Rectal smooth muscle tissue (tissue), 1 donor: ENCODE data around the gene CDH13.
A peak's percentile ranks its signal among the peaks of the same experiment; 100 is the strongest.

Experiments
- H3K27ac ChIP-seq: one replicate; pipeline ENCODE4 v1.7.0; 2013; ENCODE audit warnings: low read depth, low read length, inconsistent platforms
- H3K27me3 ChIP-seq: one replicate; pipeline ENCODE4 v1.7.0; 2013; ENCODE audit warnings: low read length; ENCODE audit not compliant: control insufficient read depth, insufficient read depth
- H3K36me3 ChIP-seq: one replicate; pipeline ENCODE4 v1.7.0; 2013; ENCODE audit warnings: low read length; ENCODE audit not compliant: control insufficient read depth, insufficient read depth
- H3K4me1 ChIP-seq: one replicate; pipeline ENCODE4 v1.7.0; 2013; ENCODE audit warnings: low read length; ENCODE audit not compliant: control insufficient read depth, insufficient read depth
- H3K4me3 ChIP-seq: one replicate; pipeline ENCODE4 v1.7.0; 2013; ENCODE audit warnings: low read length
- H3K9ac ChIP-seq: one replicate; pipeline ENCODE4 v1.7.0; 2013; ENCODE audit warnings: low read length

The CDH13 gene

GRCh38 chr16:82859662-82860061, 232.9 kb downstream of the CDH13 start:
- no peak overlapping the region for H3K27ac ChIP-seq
- H3K9ac ChIP-seq: no peak overlapping the region
- H3K4me1 ChIP-seq: peaks cover 2% of the 10 kb centered on the region
- no peaks in the 10 kb centered on the region for H3K27me3 ChIP-seq
- H3K4me3 ChIP-seq: no peak overlapping the region
- H3K36me3 ChIP-seq: no peaks in the 10 kb centered on the region

DNA sequence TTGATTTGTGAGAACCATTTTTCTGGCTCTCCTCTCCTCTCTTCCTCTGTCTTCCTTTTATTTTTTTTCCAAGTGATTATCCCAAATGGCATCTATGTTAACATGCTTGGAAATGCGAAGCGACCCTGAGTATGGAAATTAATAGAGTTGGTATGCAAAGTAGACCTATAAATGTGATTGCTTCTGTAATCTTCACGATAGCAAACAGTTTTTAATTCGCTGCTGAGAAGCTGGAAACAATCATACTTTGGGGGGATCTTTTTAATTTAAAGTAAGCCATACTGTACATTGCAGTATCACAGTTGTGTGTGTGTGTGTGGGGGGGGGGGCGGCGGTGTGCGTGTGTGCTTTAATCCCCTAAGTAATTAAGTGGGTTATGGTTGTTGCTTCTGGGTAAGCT, 233.3 kb downstream of the CDH13 start:
- Histone ChIP-seq H3K36me3 (no peaks in the 10 kb centered on the region), H3K27me3 (no peaks in the 10 kb centered on the region), H3K4me1 (peaks cover 2% of the 10 kb centered on the region), H3K9ac (no peak overlapping the region), H3K27ac (no peak overlapping the region), H3K4me3 (no peak overlapping the region)

DNA sequence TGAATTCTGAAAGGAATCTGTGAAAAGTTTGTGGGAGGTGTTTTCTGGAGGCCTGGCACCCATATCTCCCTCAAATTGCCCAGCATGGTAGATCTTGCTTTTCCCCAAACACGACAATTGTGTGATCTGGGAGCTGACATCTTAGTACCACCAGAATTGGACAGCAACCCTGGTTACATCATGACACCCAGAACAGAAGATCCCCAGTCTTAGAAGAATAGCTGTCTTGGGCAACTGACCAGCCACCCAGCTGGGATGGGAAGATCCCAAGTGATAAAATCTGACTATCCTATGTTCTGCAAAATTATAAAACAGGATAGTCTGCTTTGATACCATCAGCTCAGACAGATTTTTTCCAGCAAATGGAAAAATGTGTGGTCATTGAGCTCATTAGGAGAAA, 235.3 kb downstream of the CDH13 start:
- Histone ChIP-seq H3K36me3 (no peaks in the 10 kb centered on the region), H3K4me3 (no peak overlapping the region), H3K27ac (no peak overlapping the region), H3K4me1 (no peaks in the 10 kb centered on the region), H3K27me3 (no peaks in the 10 kb centered on the region), H3K9ac (no peak overlapping the region)

- no peaks in the 10 kb centered on the region for H3K4me1 ChIP-seq
- no peak overlapping the region for H3K27ac ChIP-seq
- no peaks in the 10 kb centered on the region for H3K27me3 ChIP-seq
- no peaks in the 10 kb centered on the region for H3K36me3 ChIP-seq
- H3K4me3 ChIP-seq: no peak overlapping the region
- H3K9ac ChIP-seq: no peak overlapping the region
Observed at GRCh38 chr16:82864332-82865040, 237.7 kb downstream of the CDH13 start.

DNA sequence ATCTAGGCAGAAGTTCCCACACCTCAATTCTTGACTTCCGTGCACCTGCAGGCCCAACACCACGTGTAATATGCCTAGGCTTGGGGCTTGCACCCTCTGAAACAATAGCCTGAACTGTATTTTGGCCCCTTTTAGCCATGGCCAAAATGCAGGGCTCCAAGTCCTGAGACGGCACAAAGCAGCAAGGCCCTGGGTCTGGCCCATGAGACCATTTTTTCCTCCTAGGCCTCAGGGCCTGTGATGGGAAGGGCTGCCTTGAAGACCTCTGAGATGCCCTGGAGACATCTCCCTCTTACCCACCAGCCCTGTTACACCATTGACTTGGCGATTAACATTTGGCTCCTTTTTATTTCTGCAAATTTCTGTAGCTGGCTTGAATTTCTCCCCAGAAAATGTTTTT, 238.6 kb downstream of the CDH13 start:
- no peak overlapping the region for H3K9ac ChIP-seq
- H3K27me3 ChIP-seq: no peaks in the 10 kb centered on the region
- no peaks in the 10 kb centered on the region for H3K4me1 ChIP-seq
- H3K27ac ChIP-seq: no peak overlapping the region
- H3K36me3 ChIP-seq: no peaks in the 10 kb centered on the region
- H3K4me3 ChIP-seq: no peak overlapping the region

- H3K4me3 ChIP-seq: no peak overlapping the region
- no peak overlapping the region for H3K9ac ChIP-seq
- H3K36me3 ChIP-seq: no peaks in the 10 kb centered on the region
- H3K4me1 ChIP-seq: no peaks in the 10 kb centered on the region
- no peak overlapping the region for H3K27ac ChIP-seq
- no peaks in the 10 kb centered on the region for H3K27me3 ChIP-seq
Observed at GRCh38 chr16:82867485-82867884, 240.7 kb downstream of the CDH13 start.

GRCh38 chr16:82874271-82874670, 247.5 kb downstream of the CDH13 start:
- Histone ChIP-seq H3K27ac (no peak overlapping the region), H3K36me3 (no peaks in the 10 kb centered on the region), H3K4me3 (no peak overlapping the region)

DNA sequence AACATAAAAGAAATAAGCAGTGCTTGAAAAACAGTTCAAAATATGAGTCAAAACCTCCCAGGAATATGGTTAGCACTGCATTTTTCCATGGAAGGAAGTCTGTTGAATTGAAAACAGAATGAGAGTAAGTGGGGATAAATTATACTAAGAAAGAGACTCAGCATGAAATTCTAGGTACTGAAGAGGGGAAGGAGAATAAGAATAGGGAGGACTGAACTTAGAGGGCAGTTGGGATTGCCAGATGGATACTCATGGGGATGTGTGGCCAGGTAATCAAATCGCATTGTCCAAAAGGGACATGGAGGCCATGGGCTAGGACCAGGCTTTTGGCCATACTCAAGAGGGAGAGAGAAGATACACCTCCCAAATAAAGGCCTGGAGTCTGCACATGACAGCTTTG, 247.9 kb downstream of the CDH13 start:
- Histone ChIP-seq H3K27ac (no peak overlapping the region), H3K36me3 (no peaks in the 10 kb centered on the region), H3K9ac (no peak overlapping the region), H3K4me1 (peaks cover 16% of the 10 kb centered on the region), H3K27me3 (no peaks in the 10 kb centered on the region), H3K4me3 (no peak overlapping the region)

More at GRCh38 chr16:82874271-82874670, 247.5 kb downstream of the CDH13 start:
- H3K9ac ChIP-seq: no peak overlapping the region
- peaks cover 16% of the 10 kb centered on the region for H3K4me1 ChIP-seq
- no peaks in the 10 kb centered on the region for H3K27me3 ChIP-seq

DNA sequence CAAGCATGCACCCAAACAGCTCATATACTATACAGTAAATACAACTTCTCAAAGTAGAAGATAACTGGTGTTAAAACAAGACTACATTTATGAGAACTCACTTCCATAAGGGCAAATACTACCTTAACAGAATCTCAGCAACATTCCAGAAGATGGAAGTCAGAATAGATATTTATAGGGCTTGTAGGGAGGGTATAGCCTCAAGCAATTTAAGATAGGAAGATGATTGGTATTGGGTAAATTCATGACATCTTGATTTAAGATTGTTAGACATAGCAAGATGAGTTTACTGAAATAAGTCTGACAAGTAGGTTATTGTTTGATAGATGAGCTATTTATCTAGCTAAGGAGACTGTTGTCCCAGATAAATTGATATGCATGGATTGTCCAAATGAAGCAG, 250.2 kb downstream of the CDH13 start:
- no peaks in the 10 kb centered on the region for H3K36me3 ChIP-seq
- no peak overlapping the region for H3K4me3 ChIP-seq
- H3K4me1 ChIP-seq: peaks cover 16% of the 10 kb centered on the region
- no peaks in the 10 kb centered on the region for H3K27me3 ChIP-seq
- no peak overlapping the region for H3K9ac ChIP-seq
- H3K27ac ChIP-seq: no peak overlapping the region

DNA sequence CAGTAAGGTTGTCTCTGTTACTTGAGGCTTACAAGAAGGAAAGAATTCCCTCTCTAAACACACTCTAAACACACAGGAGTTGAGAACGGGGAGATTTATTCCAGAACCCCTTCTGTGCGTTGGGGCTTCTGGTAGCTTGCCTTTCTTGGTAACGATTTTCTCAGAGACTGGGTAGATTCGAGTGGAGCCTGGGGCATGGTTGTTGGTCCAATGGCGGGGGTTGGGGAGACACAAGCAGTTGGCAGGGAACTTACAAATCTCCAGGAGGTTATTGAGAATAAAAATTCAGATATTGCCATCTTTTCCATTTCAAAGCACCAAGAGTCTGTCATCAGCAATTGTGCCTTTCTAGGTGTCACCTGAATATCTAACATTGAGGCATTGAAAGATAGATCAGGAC, 251.7 kb downstream of the CDH13 start:
- H3K4me1 ChIP-seq: peaks cover 16% of the 10 kb centered on the region
- H3K9ac ChIP-seq: no peak overlapping the region
- H3K27me3 ChIP-seq: no peaks in the 10 kb centered on the region
- no peak overlapping the region for H3K4me3 ChIP-seq
- H3K36me3 ChIP-seq: no peaks in the 10 kb centered on the region
- H3K27ac ChIP-seq: peak overlapping the region; percentile 59

DNA sequence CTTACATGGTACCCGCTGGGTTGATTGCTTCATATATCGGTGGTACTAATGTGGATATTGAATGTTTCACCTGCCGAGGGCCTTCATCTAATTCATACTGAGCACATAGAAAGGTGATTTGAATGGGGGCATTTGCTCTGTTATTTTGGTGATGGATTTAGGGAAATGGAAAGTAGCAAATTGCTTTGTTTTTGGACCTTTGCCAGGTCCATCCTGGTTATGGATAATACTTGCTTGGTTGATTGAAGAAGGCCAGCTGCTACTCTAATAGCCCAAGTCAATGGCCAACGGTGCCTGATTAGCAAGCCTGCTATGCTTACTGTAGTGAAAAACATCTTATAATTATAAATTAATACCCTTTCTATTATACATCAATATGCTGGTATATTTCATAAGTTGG, 253.6 kb downstream of the CDH13 start:
- no peaks in the 10 kb centered on the region for H3K27me3 ChIP-seq
- no peak overlapping the region for H3K27ac ChIP-seq
- H3K4me1 ChIP-seq: peaks cover 7% of the 10 kb centered on the region
- H3K9ac ChIP-seq: no peak overlapping the region
- H3K36me3 ChIP-seq: no peaks in the 10 kb centered on the region
- no peak overlapping the region for H3K4me3 ChIP-seq

DNA sequence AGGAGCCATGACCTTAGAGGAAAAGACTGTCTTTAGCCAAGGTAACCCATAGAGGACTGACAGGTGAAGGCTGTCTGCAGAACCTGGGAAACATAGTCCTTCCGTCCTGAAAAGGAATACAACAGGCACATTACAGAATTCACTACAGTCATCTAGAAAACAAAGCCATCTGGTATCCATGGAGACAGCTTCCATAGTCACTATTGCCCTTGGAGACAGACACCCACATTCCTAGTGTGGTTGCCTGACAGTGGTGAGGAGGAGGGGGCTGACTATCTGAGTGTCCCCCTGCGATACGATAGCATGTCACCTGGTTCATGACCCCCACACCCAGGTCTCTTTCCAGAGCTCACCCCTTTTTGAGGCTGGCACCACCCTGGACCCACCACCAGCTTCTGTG, 254.7 kb downstream of the CDH13 start:
- no peaks in the 10 kb centered on the region for H3K36me3 ChIP-seq
- H3K4me1 ChIP-seq: peaks cover 7% of the 10 kb centered on the region
- no peak overlapping the region for H3K9ac ChIP-seq
- H3K27me3 ChIP-seq: no peaks in the 10 kb centered on the region
- H3K4me3 ChIP-seq: no peak overlapping the region
- no peak overlapping the region for H3K27ac ChIP-seq

DNA sequence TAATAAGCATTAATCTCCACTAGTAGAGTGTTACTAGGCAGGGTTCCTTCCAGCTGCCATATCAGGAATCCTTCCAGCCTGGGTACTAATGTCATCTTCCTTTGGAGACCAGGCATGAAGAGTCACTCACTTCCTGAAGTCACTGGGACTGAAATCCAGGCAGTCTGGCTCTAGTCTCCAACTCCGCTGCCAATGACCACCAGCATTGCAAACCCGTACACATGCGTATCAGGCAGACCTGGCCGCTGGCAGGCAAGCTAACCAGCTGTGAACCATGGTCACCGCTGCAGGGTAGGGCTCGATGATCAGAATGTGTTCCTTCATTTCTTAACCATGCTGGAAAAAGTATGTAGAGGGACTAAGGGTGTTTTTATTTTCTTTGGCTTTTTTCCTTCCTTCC, 255.5 kb downstream of the CDH13 start:
- Histone ChIP-seq H3K9ac (no peak overlapping the region), H3K27ac (no peak overlapping the region), H3K4me3 (no peak overlapping the region), H3K4me1 (peaks cover 7% of the 10 kb centered on the region), H3K36me3 (no peaks in the 10 kb centered on the region), H3K27me3 (no peaks in the 10 kb centered on the region)
